DOHH2 (cell line): ENCODE data around the gene STK4.

Experiments used
- H3F3A ChIP-seq: fragments of 200-600 bp; sonication (generic), shearing (Covaris generic); 2 replicates; pipeline ENCODE4 v1.6.0; 2016; ENCODE audit warnings: antibody characterized with exemption, mild to moderate bottlenecking; ENCODE audit not compliant: control insufficient read depth, insufficient read depth
- H3K27ac ChIP-seq: fragments of 200-600 bp; sonication (generic); 2 replicates; pipeline ENCODE4 v1.5.1; 2014; ENCODE audit warnings: low read depth, mild to moderate bottlenecking, low read length, moderate library complexity
- H3K27me3 ChIP-seq: fragments of 200-600 bp; sonication (generic); 2 replicates; pipeline ENCODE4 v1.6.1; 2014; ENCODE audit warnings: mild to moderate bottlenecking, low read length, mixed read lengths; ENCODE audit not compliant: control insufficient read depth
- H3K36me3 ChIP-seq: fragments of 200-600 bp; sonication (generic); 2 replicates; pipeline ENCODE4 v1.6.1; 2014; ENCODE audit warnings: mild to moderate bottlenecking, low read length, moderate library complexity, mixed read lengths; ENCODE audit not compliant: control insufficient read depth
- H3K4me1 ChIP-seq: fragments of 200-600 bp; sonication (generic); 2 replicates; pipeline ENCODE4 v1.6.1; 2014; ENCODE audit warnings: mild to moderate bottlenecking, low read length, mixed read lengths; ENCODE audit not compliant: control insufficient read depth
- H3K4me2 ChIP-seq: fragments of 200-600 bp; sonication (generic); 2 replicates; pipeline ENCODE4 v1.6.0; 2014; ENCODE audit warnings: mild to moderate bottlenecking, low read length, moderate library complexity
- H3K4me3 ChIP-seq: fragments of 200-600 bp; sonication (generic); 2 replicates; pipeline ENCODE4 v1.5.1; 2014; ENCODE audit warnings: mild to moderate bottlenecking, low read length, mixed read lengths
- H3K79me2 ChIP-seq: fragments of 200-600 bp; sonication (generic); 2 replicates; pipeline ENCODE4 v1.6.1; 2014; ENCODE audit warnings: mild to moderate bottlenecking, low read length, mixed read lengths; ENCODE audit not compliant: control insufficient read depth
- H3K9me2 ChIP-seq: fragments of 200-600 bp; sonication (generic); replicated peaks from 2 replicates; pipeline ENCODE4 v1.6.1; 2014; ENCODE audit warnings: mild to moderate bottlenecking, low read length, mixed read lengths; ENCODE audit not compliant: control insufficient read depth
- H3K9me3 ChIP-seq: fragments of 200-600 bp; sonication (generic); 2 replicates; pipeline ENCODE4 v1.6.1; 2014; ENCODE audit warnings: antibody characterized with exemption, low read length, mixed read lengths; ENCODE audit not compliant: control insufficient read depth, insufficient read depth
- H4K20me1 ChIP-seq: fragments of 200-600 bp; sonication (generic); 2 replicates; pipeline ENCODE4 v1.6.0; 2014; ENCODE audit warnings: low read depth, mild to moderate bottlenecking, antibody characterized with exemption, low read length, moderate library complexity; ENCODE audit not compliant: control insufficient read depth, insufficient read depth
- CTCF ChIP-seq: fragments of 200-600 bp; sonication (generic); IDR thresholded peaks from one replicate; pipeline ENCODE4 v1.5.1; 2014; ENCODE audit warnings: antibody characterized with exemption, mild to moderate bottlenecking, low read depth, low read length; ENCODE audit not compliant: poor library complexity, severe bottlenecking
- EZH2phosphoT487 ChIP-seq: fragments of 200-600 bp; sonication (generic); IDR thresholded peaks from 2 replicates; pipeline ENCODE4 v1.6.1; 2017; ENCODE audit warnings: borderline replicate concordance, mild to moderate bottlenecking, antibody characterized with exemption, low read length, moderate library complexity, mixed read lengths

STK4 gene

GRCh38 chr20:44945261-44945660, 21.1 kb upstream of the STK4 start:
- Histone ChIP-seq H3K27me3 (no peaks in the 10 kb centered on the region), H3K9me3 (no peaks in the 10 kb centered on the region), H3K27ac (no peak overlapping the region), H3K4me2 (no peak overlapping the region), H3K4me3 (no peak overlapping the region), H3F3A (peaks cover 5% of the 10 kb centered on the region), H3K9me2 (no peaks in the 10 kb centered on the region), H4K20me1 (peaks cover 8% of the 10 kb centered on the region), H3K36me3 (peaks cover 97% of the 10 kb centered on the region), H3K79me2 (no peaks in the 10 kb centered on the region), H3K4me1 (no peaks in the 10 kb centered on the region)
- no peak for TF ChIP-seq CTCF
- TF ChIP-seq EZH2phosphoT487 = no peak

GRCh38 chr20:44946271-44946852, 19.9 kb upstream of the STK4 start:
- H3F3A ChIP-seq = peaks cover 1% of the 10 kb centered on the region; the same call in 1 of the 2 replicates
- TF ChIP-seq EZH2phosphoT487 (no peak), CTCF (no peak)
- no peaks in the 10 kb centered on the region for H3K27me3 ChIP-seq
- H3K4me2 ChIP-seq = no peak overlapping the region
- H3K4me1 ChIP-seq = no peaks in the 10 kb centered on the region
- no peaks in the 10 kb centered on the region for H3K79me2 ChIP-seq
- no peak overlapping the region for H3K4me3 ChIP-seq
- H3K9me3 ChIP-seq = no peaks in the 10 kb centered on the region
- H3K9me2 ChIP-seq = no peaks in the 10 kb centered on the region
- no peak overlapping the region for H3K27ac ChIP-seq
- H4K20me1 ChIP-seq = peaks cover 8% of the 10 kb centered on the region
- peaks cover 98% of the 10 kb centered on the region for H3K36me3 ChIP-seq

- no peaks in the 10 kb centered on the region for H3F3A ChIP-seq
- H3K27me3 ChIP-seq = no peaks in the 10 kb centered on the region
- H3K9me3 ChIP-seq = no peaks in the 10 kb centered on the region
- no peaks in the 10 kb centered on the region for H3K9me2 ChIP-seq
- no peak overlapping the region for H3K27ac ChIP-seq
- H3K36me3 ChIP-seq = peaks cover 98% of the 10 kb centered on the region
- H4K20me1 ChIP-seq = no peaks in the 10 kb centered on the region
- TF ChIP-seq CTCF (no peak), EZH2phosphoT487 (no peak)
- H3K79me2 ChIP-seq = no peaks in the 10 kb centered on the region
- H3K4me3 ChIP-seq = no peak overlapping the region
- H3K4me2 ChIP-seq = no peak overlapping the region
- H3K4me1 ChIP-seq = no peaks in the 10 kb centered on the region
Observed at GRCh38 chr20:44948107-44948506, 18.2 kb upstream of the STK4 start.
